HCT116 (cell line): Measurements from ENCODE around the gene ZBTB26.

Experiments
- TF ChIP-seq, protein P1 (sequence below), 3 experiments: fragments of 200-600 bp in 1 of 3; sonication (generic) in 1 of 3; IDR thresholded peaks in 2 of 3; conservative IDR thresholded peaks in 1 of 3; 2 replicates each; pipeline ENCODE4 v1.5.1; 2012 to 2017; ENCODE audit warnings: low read depth in 2 of 3, low read length in 2 of 3, antibody characterized with exemption in 1 of 3, borderline replicate concordance in 1 of 3, control low read depth in 1 of 3, mild to moderate bottlenecking in 1 of 3, mixed read lengths in 1 of 3, mixed run types in 1 of 3, moderate library complexity in 1 of 3; ENCODE audit not compliant: insufficient read depth in 1 of 3
- TF ChIP-seq, protein P2 (sequence below): IDR thresholded peaks from 2 replicates; pipeline ENCODE4 v1.6.1; 2012; ENCODE audit warnings: low read depth

DNA sequence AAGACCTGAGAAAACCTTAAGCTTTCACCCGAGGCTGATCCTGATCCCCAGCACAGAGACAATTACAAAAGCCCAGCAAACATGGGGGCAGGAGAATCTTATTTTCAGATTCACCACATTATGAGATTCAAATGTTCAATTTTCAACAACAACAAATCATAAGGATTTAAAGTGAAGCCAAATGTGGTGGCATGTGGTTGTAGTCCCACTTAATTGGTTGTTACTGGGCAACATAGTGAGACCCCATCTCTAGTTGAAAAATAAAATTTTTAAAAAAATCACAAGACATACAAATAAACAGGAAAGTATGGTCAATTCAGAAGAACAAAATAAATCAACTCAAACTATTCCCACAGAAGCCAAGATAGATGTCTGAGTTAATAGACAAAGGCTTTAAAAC lies 5.6 kb upstream of the ZBTB26 start:
- TF ChIP-seq, protein P1, sequence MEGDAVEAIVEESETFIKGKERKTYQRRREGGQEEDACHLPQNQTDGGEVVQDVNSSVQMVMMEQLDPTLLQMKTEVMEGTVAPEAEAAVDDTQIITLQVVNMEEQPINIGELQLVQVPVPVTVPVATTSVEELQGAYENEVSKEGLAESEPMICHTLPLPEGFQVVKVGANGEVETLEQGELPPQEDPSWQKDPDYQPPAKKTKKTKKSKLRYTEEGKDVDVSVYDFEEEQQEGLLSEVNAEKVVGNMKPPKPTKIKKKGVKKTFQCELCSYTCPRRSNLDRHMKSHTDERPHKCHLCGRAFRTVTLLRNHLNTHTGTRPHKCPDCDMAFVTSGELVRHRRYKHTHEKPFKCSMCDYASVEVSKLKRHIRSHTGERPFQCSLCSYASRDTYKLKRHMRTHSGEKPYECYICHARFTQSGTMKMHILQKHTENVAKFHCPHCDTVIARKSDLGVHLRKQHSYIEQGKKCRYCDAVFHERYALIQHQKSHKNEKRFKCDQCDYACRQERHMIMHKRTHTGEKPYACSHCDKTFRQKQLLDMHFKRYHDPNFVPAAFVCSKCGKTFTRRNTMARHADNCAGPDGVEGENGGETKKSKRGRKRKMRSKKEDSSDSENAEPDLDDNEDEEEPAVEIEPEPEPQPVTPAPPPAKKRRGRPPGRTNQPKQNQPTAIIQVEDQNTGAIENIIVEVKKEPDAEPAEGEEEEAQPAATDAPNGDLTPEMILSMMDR (IDR thresholded peaks at IDR 0.05 in 2 of 3, conservative IDR thresholded peaks at IDR 0.05 in 1 of 3; ENCODE audit: borderline replicate concordance in 1 of 3, insufficient read depth in 1 of 3, low read depth in 2 of 3, low read length in 2 of 3): no peak
- TF ChIP-seq, protein P2, sequence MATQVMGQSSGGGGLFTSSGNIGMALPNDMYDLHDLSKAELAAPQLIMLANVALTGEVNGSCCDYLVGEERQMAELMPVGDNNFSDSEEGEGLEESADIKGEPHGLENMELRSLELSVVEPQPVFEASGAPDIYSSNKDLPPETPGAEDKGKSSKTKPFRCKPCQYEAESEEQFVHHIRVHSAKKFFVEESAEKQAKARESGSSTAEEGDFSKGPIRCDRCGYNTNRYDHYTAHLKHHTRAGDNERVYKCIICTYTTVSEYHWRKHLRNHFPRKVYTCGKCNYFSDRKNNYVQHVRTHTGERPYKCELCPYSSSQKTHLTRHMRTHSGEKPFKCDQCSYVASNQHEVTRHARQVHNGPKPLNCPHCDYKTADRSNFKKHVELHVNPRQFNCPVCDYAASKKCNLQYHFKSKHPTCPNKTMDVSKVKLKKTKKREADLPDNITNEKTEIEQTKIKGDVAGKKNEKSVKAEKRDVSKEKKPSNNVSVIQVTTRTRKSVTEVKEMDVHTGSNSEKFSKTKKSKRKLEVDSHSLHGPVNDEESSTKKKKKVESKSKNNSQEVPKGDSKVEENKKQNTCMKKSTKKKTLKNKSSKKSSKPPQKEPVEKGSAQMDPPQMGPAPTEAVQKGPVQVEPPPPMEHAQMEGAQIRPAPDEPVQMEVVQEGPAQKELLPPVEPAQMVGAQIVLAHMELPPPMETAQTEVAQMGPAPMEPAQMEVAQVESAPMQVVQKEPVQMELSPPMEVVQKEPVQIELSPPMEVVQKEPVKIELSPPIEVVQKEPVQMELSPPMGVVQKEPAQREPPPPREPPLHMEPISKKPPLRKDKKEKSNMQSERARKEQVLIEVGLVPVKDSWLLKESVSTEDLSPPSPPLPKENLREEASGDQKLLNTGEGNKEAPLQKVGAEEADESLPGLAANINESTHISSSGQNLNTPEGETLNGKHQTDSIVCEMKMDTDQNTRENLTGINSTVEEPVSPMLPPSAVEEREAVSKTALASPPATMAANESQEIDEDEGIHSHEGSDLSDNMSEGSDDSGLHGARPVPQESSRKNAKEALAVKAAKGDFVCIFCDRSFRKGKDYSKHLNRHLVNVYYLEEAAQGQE: no peak
